Measurements from ENCODE around the gene AK9.

The AK9 gene

GRCh38 chr6:109454496-109455436 is 236.2 kb downstream of the AK9 start:
- DNase-seq, result no peak

- no peak for DNase-seq
Measured at GRCh38 chr6:109453594-109454495, 237.2 kb downstream of the AK9 start.

DNA sequence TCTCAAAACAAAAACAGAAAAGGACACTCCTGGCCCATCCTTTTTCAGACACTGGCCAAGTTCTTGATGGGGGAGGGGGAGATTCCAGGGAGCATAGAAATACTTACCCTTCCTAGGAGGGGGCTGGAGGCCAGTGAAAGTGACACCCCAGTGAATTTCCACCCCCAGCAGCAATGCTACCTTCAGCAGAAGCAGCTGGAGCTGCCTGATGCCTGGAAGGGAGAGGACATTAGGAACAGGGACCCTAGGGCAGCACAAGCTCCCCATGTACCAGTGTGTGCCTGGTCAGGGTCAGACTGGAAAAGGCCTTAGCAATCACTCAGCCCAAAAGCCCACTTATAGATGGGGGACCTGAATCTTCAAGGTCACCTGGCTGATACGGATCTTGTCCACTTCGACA is 237.8 kb downstream of the AK9 start:
- DNase-seq, result no peak

DNA sequence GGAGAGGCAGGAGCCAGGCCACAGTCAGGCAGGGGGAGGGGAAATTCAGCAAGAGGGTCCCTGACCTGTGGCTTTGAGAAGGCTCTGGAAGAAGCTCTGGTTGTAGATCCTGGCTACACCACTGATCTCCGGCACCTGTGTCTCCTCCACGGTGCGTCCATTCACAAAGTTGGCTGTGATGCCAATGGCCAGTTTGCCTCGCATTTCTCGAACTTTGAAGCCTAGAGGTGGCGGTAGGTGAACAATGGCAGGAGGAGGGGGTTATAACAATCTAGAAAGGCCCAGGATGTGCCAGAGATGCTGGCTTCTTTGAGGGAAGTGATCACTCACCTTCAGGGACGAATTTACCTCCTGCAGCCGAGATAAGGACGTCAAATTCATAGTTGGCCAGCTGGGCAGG is 238.8 kb downstream of the AK9 start:
- DNase-seq, result no peak

DNA sequence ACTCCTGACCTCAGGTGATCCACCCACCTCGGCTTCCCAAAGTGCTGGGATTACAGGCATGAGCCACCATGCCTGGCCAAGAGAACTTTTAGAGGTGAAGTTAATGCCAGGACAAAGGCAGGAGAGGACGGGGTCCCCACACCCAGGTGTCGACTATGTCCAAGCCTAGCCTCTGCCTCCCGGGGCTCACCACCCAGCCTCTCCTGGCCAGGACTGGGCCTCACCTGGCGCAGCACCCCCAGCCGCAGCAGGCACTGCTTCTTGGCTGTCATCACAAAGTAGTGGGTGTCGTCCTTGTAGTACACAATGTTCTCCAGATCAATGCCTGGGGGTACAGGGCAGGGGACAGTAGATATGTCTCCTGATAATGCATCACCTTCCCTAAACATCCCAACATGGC is 239.6 kb downstream of the AK9 start:
- DNase-seq, result no peak

DNA sequence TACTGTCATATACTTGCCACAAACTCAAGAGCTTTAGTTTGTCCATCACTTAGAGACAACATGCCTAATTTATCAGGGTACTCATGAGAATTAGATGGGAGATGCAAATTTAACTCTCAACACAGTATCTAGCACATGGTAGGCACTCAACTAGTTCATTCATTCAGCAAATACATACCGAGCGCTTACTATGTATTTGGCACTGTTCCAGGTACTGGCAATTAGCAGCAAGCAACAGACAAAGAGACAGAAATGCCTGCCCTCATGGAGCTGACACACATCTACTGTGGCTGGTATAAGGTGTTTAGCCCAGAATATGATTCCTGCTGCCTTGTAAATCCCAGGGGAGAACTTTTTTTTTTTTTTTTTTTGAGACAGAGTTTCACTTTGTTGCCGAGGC is 240.2 kb downstream of the AK9 start:
- DNase-seq, result no peak

DNA sequence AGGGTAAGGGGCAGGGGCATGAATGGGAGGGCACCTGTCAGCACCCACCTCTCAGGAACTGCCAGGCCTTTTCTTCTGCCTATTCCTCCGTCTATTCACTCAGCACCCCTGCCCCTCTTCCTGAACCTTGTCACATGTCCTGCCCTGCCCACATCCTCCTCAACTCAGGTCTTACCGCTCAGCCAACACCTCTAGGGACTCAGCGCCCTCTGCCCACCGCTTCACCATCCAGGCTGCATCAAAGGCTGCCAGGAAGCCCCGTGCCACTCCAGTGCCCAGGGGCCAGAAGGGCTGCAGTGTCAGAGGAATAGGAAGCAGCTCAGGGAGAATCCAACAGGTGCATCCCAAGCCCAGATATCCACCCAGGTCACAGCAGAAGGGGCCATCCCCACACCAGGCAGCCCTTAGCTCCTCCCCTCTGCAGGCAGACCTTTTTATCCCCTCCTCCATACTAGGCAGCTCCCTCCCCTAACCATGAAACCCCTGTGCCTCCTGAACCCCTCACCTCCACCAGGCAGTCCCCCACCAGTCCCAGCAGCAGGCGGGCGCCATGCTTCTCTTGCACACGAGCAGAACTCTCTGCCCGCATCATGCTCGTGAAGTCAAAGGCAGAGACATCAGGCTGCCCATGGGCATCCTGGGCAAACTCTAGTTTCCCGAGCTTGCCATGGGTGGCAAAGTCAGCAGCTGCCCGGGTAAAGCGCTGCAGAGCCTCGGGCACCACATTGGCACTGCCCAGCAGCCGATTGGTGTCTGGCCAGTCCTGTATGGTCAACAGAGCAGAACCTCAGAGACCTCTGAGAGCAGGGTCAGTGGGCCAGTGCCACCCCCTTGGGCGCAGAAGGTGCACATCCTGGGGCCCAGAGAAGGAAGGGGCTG is 241.0 kb downstream of the AK9 start:
- no peak for DNase-seq

DNA sequence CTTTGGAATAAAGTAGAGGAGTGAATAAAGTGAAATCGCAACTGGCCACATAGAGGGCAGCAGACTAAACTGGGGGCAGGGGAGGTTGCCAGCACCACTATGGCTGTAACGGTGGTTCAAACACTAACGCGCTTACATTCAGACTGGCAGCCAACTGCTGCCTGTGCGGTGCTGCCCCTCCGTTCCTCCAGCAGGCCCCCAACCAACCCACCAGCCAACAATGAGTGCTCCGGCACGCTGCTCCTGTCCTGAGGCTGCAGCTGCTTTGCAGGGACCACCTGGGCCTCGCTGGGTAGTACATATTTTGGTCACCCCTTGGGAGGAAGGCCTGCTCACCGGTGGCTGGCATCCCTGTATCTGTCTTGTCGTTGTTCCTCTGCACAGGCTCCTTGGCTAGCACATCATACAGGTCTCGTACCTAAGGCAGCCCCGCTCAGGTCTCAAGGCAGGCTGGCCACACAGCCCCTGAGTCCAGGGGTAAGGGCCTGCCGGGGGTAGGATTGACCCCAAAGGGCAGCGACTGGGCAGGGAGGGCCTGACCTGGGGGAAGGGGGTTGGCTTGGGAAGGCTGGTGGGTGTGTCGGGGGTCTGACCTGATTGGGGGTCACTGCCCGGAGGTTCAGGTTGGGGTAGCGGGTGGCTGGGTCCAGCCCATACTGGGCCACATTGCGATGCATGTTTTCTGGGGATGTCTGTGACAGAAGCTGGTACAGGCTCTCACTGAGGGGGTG is 241.8 kb downstream of the AK9 start:
- no peak for DNase-seq

DNA sequence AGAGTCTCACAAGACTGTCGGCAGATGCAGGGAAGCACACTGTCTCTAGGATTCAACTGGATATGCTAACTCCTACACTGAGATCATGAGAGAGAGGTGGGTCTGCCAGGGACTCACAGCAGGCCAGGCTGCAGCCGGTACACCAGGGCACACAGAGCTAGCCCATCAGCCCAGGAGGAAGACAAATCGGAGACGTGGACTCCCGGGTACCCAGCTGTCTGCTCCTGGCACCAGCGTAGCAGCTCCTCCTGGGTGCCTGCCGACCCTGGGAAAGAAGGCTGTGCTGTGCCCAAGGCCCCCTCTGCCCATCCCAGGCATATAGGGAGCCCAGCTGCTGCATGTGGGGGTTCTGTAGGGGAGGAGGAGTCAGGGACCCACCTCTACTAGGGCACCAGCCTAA is 242.4 kb downstream of the AK9 start:
- no peak for DNase-seq

- DNase-seq, result no peak
Measured at GRCh38 chr6:109447878-109448555, 243.0 kb downstream of the AK9 start.

DNA sequence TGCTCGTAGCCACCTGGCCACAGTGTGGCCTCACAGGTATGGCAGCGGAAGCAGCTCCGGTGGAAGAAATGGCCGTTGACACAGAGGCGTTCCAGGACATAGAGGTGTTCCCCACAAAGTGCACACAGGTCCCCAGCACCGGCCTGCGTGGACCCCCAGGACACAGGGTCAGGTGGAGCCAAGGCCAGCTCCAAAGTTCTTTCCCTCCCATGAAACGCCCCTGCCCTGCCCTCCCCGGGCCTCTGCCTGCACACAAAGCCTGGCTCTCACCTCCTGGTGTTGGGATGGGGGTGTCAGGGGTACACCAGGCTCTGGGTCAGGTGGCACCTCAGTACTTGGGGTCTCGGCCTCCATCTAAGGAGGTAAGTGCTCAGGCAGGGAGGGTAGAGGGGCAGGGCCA is 243.9 kb downstream of the AK9 start:
- DNase-seq, result no peak

DNA sequence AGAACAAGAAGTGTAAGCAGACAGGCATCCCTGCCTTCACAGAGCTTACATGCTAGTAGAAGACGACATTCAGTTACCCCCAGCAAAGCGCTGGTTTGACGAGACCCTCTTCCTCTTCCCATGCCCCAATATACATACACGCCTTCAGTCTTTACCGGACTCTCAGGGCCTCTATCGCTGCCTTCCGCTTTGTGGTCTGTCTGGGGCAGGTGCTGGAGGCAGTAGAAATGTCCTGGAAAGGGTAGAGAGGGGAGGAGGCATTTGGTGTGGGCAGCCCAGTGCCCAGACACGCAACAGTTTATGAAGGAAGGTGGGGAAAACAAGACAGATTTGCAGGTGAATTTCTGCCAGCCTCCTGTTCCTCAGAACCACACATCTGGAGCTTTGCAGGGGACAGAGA is 244.5 kb downstream of the AK9 start:
- no peak for DNase-seq

DNA sequence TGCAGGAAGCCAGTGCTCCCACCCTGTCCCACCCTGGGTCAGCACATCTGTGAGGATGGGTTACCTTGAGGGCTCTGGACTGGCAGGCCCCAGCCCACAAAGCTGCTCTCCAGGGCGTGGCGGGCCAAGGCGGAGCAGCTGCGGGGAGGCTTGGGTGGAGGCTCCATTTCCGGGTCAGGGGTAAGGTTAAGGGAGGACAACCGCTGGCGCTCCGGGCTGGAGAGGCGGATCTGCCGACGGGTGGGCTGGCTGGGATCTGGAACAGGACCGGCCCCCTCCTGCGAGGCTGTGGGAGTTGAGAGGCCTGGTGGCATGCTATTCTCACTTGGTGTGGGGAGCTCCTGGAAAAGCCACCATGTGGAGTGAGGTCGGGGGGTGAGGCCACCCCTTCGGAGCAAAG is 244.9 kb downstream of the AK9 start:
- DNase-seq, result no peak

DNA sequence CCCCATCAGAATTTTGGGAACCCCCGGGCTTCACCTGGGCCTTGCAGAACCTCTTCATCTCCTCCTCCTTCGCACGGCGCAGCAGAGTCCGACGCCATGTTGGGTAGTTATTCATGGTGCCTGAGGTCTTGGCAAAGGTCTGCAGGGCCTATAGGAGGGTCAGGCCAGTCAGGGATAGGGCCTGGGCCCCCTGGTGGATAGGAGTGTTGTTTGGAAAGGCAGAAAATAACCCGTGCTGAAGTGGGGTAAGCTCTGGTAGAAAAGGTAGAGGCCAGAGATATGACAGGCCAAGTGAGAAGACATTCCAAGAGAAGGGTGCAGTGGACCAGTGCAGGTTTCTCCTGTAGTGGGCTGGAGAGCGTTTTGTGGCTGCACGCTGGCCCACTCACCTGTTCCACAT is 245.6 kb downstream of the AK9 start:
- no peak for DNase-seq

- DNase-seq, result no peak
Measured at GRCh38 chr6:109443425-109443950, 247.5 kb downstream of the AK9 start.
